GM23338 (cell line): ENCODE results near the gene SLC25A6. TPM values are rescaled to one million over a fixed set of nuclear protein-coding genes. Genes with fewer than 3 reads are reported as not detected.

Source experiments
- ATAC-seq: fragments of 200-7000 bp; cut with Tn5 transposase; 3 replicates; pipeline ENCODE4 v1.9.1; 2020
- DNase-seq: peaks from one replicate; pipeline ENCODE4 v3.0.0-alpha.2; 2015; ENCODE audit warnings: low spot score
- H2AFZ ChIP-seq: fragments of 200-600 bp; sonication (generic); 2 replicates; pipeline ENCODE4 v1.8.0; 2016; ENCODE audit warnings: antibody characterized with exemption, mild to moderate bottlenecking, moderate library complexity
- H3F3A ChIP-seq: fragments of 200-600 bp; sonication (generic); replicated peaks from 2 replicates; pipeline ENCODE4 v1.8.0; 2017; ENCODE audit warnings: antibody characterized with exemption, mixed run types, low read depth
- H3K27ac ChIP-seq: fragments of 200-600 bp; sonication (generic); 2 replicates; pipeline ENCODE4 v1.6.1; 2016; ENCODE audit warnings: low read depth
- H3K27me3 ChIP-seq: fragments of 200-600 bp; sonication (generic); 2 replicates; pipeline ENCODE4 v1.8.0; 2016; ENCODE audit warnings: mild to moderate bottlenecking, mixed run types, moderate library complexity; ENCODE audit not compliant: insufficient read depth
- H3K36me3 ChIP-seq: fragments of 200-600 bp; sonication (generic); 2 replicates; pipeline ENCODE4 v1.8.0; 2016; ENCODE audit warnings: mild to moderate bottlenecking; ENCODE audit not compliant: insufficient read depth
- H3K4me1 ChIP-seq: fragments of 200-600 bp; sonication (generic); 2 replicates; pipeline ENCODE4 v1.8.0; 2016; ENCODE audit warnings: mild to moderate bottlenecking, moderate library complexity; ENCODE audit not compliant: insufficient read depth
- H3K4me2 ChIP-seq: fragments of 200-600 bp; sonication (generic); 2 replicates; pipeline ENCODE4 v1.7.1; 2017; ENCODE audit warnings: mixed run types
- H3K4me3 ChIP-seq: fragments of 200-600 bp; sonication (generic); 2 replicates; pipeline ENCODE4 v1.6.1; 2016; ENCODE audit warnings: mixed run types
- H3K79me2 ChIP-seq: fragments of 200-600 bp; sonication (generic); replicated peaks from 2 replicates; pipeline ENCODE4 v1.8.0; 2017; ENCODE audit warnings: mild to moderate bottlenecking; ENCODE audit not compliant: insufficient read depth
- H3K9me2 ChIP-seq: fragments of 200-600 bp; sonication (generic); 2 replicates; pipeline ENCODE4 v1.8.0; 2017; ENCODE audit not compliant: insufficient read depth
- H4K20me1 ChIP-seq: fragments of 200-600 bp; sonication (generic); replicated peaks from 2 replicates; pipeline ENCODE4 v1.8.0; 2017; ENCODE audit warnings: mild to moderate bottlenecking; ENCODE audit not compliant: insufficient read depth
- H3K27ac Mint-ChIP-seq: 2 replicates; pipeline ENCODE4 v1.8.0; 2020; ENCODE audit warnings: inconsistent platforms, mild to moderate bottlenecking, moderate library complexity, mixed read lengths
- H3K27me3 Mint-ChIP-seq: 3 replicates; pipeline ENCODE4 v1.8.0; 2022; ENCODE audit warnings: low read depth, mild to moderate bottlenecking, moderate library complexity, mixed read lengths, inconsistent platforms; ENCODE audit not compliant: insufficient read depth, poor library complexity
- H3K36me3 Mint-ChIP-seq: 3 replicates; pipeline ENCODE4 v1.8.0; 2021; ENCODE audit warnings: low read depth, mild to moderate bottlenecking, inconsistent platforms, moderate library complexity, mixed read lengths
- H3K4me1 Mint-ChIP-seq: 3 replicates; pipeline ENCODE4 v1.8.0; 2020; ENCODE audit warnings: mild to moderate bottlenecking, inconsistent platforms, mixed read lengths
- H3K4me3 Mint-ChIP-seq: 3 replicates; pipeline ENCODE4 v1.8.0; 2021; ENCODE audit warnings: moderate library complexity, mild to moderate bottlenecking, inconsistent platforms, mixed read lengths
- H3K9me3 Mint-ChIP-seq: 3 replicates; pipeline ENCODE4 v1.8.0; 2020; ENCODE audit warnings: moderate library complexity, mild to moderate bottlenecking, inconsistent platforms, mixed read lengths
- CREB1 ChIP-seq: fragments of 250-450 bp; sonication (Bioruptor Pico); IDR thresholded peaks from 2 replicates; pipeline ENCODE4 v1.5.0; 2020; ENCODE audit warnings: low read depth, mild to moderate bottlenecking, moderate library complexity
- EZH2 ChIP-seq: fragments of 200-600 bp; sonication (generic); IDR thresholded peaks from one replicate; pipeline ENCODE4 v1.8.0; 2017; ENCODE audit warnings: antibody characterized with exemption, mild to moderate bottlenecking, low read depth; ENCODE audit not compliant: unreplicated experiment
- EZH2phosphoT487 ChIP-seq: fragments of 200-600 bp; sonication (generic); IDR thresholded peaks from one replicate; pipeline ENCODE4 v1.8.1; 2018; ENCODE audit warnings: antibody characterized with exemption; ENCODE audit not compliant: unreplicated experiment
- JUNB ChIP-seq: IDR thresholded peaks from one replicate; pipeline ENCODE4 v1.6.1; 2016; ENCODE audit warnings: antibody characterized with exemption; ENCODE audit not compliant: unreplicated experiment
- NANOG ChIP-seq: IDR thresholded peaks from 2 replicates; pipeline ENCODE4 v1.6.1; 2016; ENCODE audit warnings: antibody characterized with exemption, borderline replicate concordance
- POLR2AphosphoS5 ChIP-seq: IDR thresholded peaks from 2 replicates; pipeline ENCODE4 v1.6.1; 2016; ENCODE audit warnings: antibody characterized with exemption, low read depth
- STAT1 ChIP-seq: IDR thresholded peaks from one replicate; pipeline ENCODE4 v1.6.1; 2016; ENCODE audit warnings: antibody characterized with exemption; ENCODE audit not compliant: unreplicated experiment
- ZNF114 ChIP-seq: fragments of 250-450 bp; sonication (Bioruptor Pico); IDR thresholded peaks from 2 replicates; pipeline ENCODE4 v1.5.0; 2020; ENCODE audit warnings: mild to moderate bottlenecking, moderate library complexity
- ZNF331 ChIP-seq: fragments of 250-450 bp; sonication (Bioruptor Pico); IDR thresholded peaks from 2 replicates; pipeline ENCODE4 v1.5.0; 2020; ENCODE audit warnings: low read depth, mild to moderate bottlenecking, moderate library complexity
- polyA plus RNA-seq: library from polyadenylated mRNA; unstranded; fragments of >200 nt; fragmentation: Nextera tagmentation; extraction: Ambion mirVana; gene quantifications from 2 replicates; pipeline ENCODE4 v1.2.1, GENCODE V29; 2016
- total RNA-seq: library from RNA; depleted of rRNA; stranded (reverse); fragments of >200 nt; shearing (Covaris generic); gene quantifications from 2 replicates; pipeline ENCODE4 v1.2.3, GENCODE V29; 2014
- TF ChIP-seq, protein P1 (sequence below): IDR thresholded peaks from one replicate; pipeline ENCODE4 v1.6.1; 2018; ENCODE audit warnings: antibody characterized with exemption; ENCODE audit not compliant: unreplicated experiment
- TF ChIP-seq, protein P2 (sequence below): IDR thresholded peaks from 2 replicates; pipeline ENCODE4 v1.6.1; 2016; ENCODE audit warnings: antibody characterized with exemption
- TF ChIP-seq, protein P3 (sequence below), 2 experiments: fragments of 200-600 bp in 1 of 2; sonication (generic) in 1 of 2; conservative IDR thresholded peaks; 2 replicates each; pipeline versions ENCODE4 v1.5.1 to v1.6.1; 2016 to 2017; ENCODE audit warnings: antibody characterized with exemption in 2 of 2, low read depth in 2 of 2, mild to moderate bottlenecking in 2 of 2, moderate library complexity in 1 of 2

SLC25A6 gene
- total and polyA plus RNA-seq, 2 experiments from 2014 or later = 358 to 486 TPM

DNA sequence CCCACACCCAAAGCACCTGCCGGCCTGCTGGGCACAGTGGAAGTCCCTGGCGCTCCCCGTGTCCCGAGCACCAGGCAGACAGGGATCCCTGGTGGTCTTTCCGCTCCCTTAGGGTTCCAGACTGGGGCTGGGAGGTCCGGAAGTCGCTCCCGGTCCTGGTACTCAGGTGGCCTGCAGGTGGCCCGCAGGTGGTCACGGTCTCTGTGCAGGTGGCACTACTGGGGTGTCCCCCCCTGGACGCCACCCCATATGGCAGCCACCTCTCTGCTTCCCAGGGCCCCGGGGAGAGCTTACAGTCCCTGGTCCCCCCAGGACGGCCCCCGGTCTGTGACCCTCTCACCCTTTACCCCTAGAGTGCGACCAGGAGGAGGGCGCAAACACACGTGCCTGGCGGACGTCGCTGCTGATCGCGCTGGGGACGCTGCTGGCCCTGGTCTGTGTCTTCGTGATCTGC is 13.6 kb downstream of the SLC25A6 start (continued):
- TF ChIP-seq ZNF331 = no peak
- no peak for TF ChIP-seq NANOG
- no peak for TF ChIP-seq STAT1
- TF ChIP-seq EZH2phosphoT487 = no peak
- TF ChIP-seq, protein P1, sequence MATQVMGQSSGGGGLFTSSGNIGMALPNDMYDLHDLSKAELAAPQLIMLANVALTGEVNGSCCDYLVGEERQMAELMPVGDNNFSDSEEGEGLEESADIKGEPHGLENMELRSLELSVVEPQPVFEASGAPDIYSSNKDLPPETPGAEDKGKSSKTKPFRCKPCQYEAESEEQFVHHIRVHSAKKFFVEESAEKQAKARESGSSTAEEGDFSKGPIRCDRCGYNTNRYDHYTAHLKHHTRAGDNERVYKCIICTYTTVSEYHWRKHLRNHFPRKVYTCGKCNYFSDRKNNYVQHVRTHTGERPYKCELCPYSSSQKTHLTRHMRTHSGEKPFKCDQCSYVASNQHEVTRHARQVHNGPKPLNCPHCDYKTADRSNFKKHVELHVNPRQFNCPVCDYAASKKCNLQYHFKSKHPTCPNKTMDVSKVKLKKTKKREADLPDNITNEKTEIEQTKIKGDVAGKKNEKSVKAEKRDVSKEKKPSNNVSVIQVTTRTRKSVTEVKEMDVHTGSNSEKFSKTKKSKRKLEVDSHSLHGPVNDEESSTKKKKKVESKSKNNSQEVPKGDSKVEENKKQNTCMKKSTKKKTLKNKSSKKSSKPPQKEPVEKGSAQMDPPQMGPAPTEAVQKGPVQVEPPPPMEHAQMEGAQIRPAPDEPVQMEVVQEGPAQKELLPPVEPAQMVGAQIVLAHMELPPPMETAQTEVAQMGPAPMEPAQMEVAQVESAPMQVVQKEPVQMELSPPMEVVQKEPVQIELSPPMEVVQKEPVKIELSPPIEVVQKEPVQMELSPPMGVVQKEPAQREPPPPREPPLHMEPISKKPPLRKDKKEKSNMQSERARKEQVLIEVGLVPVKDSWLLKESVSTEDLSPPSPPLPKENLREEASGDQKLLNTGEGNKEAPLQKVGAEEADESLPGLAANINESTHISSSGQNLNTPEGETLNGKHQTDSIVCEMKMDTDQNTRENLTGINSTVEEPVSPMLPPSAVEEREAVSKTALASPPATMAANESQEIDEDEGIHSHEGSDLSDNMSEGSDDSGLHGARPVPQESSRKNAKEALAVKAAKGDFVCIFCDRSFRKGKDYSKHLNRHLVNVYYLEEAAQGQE = no peak
- no peak for TF ChIP-seq CREB1 (CRISPR knock-in tag)
- TF ChIP-seq, protein P2, sequence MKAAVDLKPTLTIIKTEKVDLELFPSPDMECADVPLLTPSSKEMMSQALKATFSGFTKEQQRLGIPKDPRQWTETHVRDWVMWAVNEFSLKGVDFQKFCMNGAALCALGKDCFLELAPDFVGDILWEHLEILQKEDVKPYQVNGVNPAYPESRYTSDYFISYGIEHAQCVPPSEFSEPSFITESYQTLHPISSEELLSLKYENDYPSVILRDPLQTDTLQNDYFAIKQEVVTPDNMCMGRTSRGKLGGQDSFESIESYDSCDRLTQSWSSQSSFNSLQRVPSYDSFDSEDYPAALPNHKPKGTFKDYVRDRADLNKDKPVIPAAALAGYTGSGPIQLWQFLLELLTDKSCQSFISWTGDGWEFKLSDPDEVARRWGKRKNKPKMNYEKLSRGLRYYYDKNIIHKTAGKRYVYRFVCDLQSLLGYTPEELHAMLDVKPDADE = no peak
- TF ChIP-seq POLR2AphosphoS5 = no peak
- TF ChIP-seq, protein P3, sequence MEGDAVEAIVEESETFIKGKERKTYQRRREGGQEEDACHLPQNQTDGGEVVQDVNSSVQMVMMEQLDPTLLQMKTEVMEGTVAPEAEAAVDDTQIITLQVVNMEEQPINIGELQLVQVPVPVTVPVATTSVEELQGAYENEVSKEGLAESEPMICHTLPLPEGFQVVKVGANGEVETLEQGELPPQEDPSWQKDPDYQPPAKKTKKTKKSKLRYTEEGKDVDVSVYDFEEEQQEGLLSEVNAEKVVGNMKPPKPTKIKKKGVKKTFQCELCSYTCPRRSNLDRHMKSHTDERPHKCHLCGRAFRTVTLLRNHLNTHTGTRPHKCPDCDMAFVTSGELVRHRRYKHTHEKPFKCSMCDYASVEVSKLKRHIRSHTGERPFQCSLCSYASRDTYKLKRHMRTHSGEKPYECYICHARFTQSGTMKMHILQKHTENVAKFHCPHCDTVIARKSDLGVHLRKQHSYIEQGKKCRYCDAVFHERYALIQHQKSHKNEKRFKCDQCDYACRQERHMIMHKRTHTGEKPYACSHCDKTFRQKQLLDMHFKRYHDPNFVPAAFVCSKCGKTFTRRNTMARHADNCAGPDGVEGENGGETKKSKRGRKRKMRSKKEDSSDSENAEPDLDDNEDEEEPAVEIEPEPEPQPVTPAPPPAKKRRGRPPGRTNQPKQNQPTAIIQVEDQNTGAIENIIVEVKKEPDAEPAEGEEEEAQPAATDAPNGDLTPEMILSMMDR (conservative IDR thresholded peaks at IDR 0.05; ENCODE audit: low read depth in 2 of 2) = no peak
- TF ChIP-seq ZNF114 (CRISPR knock-in tag) = no peak

DNA sequence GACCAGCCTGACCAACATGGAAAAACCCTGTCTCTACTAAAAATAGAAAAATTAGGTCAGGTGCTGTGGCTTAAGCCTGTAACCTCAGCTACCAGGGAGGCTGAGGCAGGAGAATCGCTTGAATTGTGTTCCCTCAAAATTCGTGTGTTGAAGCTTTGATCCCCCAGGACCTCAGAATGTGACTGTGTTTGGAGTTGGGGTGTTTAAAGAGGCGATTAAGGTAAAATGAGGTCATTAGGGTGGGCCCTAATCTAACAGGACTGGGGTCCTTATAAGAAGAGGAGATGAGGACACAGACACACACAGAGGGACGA is 23.6 kb downstream of the SLC25A6 start:
- H3K36me3 ChIP-seq = no peaks in the 10 kb centered on the region
- Mint-ChIP-seq H3K9me3 (peaks cover 2% of the 10 kb centered on the region; the same call in 1 of the 3 replicates), H3K36me3 (peaks cover 17% of the 10 kb centered on the region), H3K27me3 (peaks cover 4% of the 10 kb centered on the region), H3K4me3 (no peak overlapping the region), H3K27ac (no peak overlapping the region), H3K4me1 (no peaks in the 10 kb centered on the region)
- H3K27ac ChIP-seq = no peak overlapping the region
- no peak overlapping the region for H2AFZ ChIP-seq
- no peaks in the 10 kb centered on the region for H3K9me2 ChIP-seq
- H3K79me2 ChIP-seq = no peaks in the 10 kb centered on the region
- no peaks in the 10 kb centered on the region for H3K27me3 ChIP-seq
- H3F3A ChIP-seq = no peaks in the 10 kb centered on the region
- H4K20me1 ChIP-seq = no peaks in the 10 kb centered on the region
- ATAC-seq (no peak), DNase-seq (no peak)
- no peaks in the 10 kb centered on the region for H3K4me1 ChIP-seq
- no peak overlapping the region for H3K4me2 ChIP-seq
- H3K4me3 ChIP-seq = no peak overlapping the region
- TF ChIP-seq, protein P1 = no peak
- no peak for TF ChIP-seq JUNB
- no peak for TF ChIP-seq EZH2
- TF ChIP-seq, protein P2 = no peak
- TF ChIP-seq POLR2AphosphoS5 = no peak
- no peak for TF ChIP-seq CREB1 (CRISPR knock-in tag)
- TF ChIP-seq STAT1 = no peak
- TF ChIP-seq, protein P3 (conservative IDR thresholded peaks at IDR 0.05; ENCODE audit: low read depth in 2 of 2) = no peak
- no peak for TF ChIP-seq NANOG
